Stomach (tissue), 9 donors: ENCODE measurements around the gene NME8. TPM values are rescaled to one million over a fixed set of nuclear protein-coding genes. Genes with fewer than 3 reads are reported as not detected.

Source experiments
- DNase-seq, 2 donors: peaks; one replicate each; pipeline versions ENCODE4 v3.0.0 to v3.0.0-alpha.2; 2013 to 2019
- H3K27ac ChIP-seq, 5 donors: fragments of 200-600 bp in 4 of 5; sonication (generic) in 4 of 5; one replicate each; pipeline ENCODE4 v1.5.1; 2013 to 2019; ENCODE audit warnings: mild to moderate bottlenecking in 1 of 5, moderate library complexity in 1 of 5
- H3K27me3 ChIP-seq, 3 donors: fragments of 200-600 bp; sonication (generic); one replicate each; pipeline ENCODE4 v1.5.1; 2017 to 2019; ENCODE audit warnings: mixed run types in 1 of 3
- H3K36me3 ChIP-seq, 4 donors: fragments of 200-600 bp; sonication (generic); 1 replicate in 3 of 4; 2 replicates in 1 of 4; pipeline ENCODE4 v1.5.1; 2016 to 2019
- H3K4me1 ChIP-seq, 4 donors: fragments of 200-600 bp; sonication (generic); one replicate each; pipeline ENCODE4 v1.5.1; 2016 to 2019
- H3K4me3 ChIP-seq, 4 donors: fragments of 200-600 bp; sonication (generic) in 3 of 4; one replicate each; pipeline ENCODE4 v1.5.1; 2016 to 2019; ENCODE audit warnings: mild to moderate bottlenecking in 1 of 4
- H3K9me3 ChIP-seq, 4 donors: fragments of 200-600 bp; sonication (generic); one replicate each; pipeline ENCODE4 v1.5.1; 2016 to 2019
- EP300 ChIP-seq: sonication (generic); formaldehyde crosslinking; IDR thresholded peaks from one replicate; pipeline ENCODE4 v1.6.1; 2017; ENCODE audit warnings: antibody characterized with exemption
- POLR2A ChIP-seq, 4 donors: fragments of 450-650 bp; IDR thresholded peaks; one replicate each; pipeline ENCODE4 v1.6.1; 2016; ENCODE audit warnings: antibody characterized with exemption in 4 of 4, control low read depth in 2 of 4, mild to moderate bottlenecking in 1 of 4, moderate library complexity in 1 of 4
- POLR2AphosphoS5 ChIP-seq, 3 donors: sonication (generic); formaldehyde crosslinking; IDR thresholded peaks; one replicate each; pipeline ENCODE4 v1.6.1; 2016; ENCODE audit warnings: antibody characterized with exemption in 3 of 3
- WGBS, 5 donors: extraction: QIAGEN DNeasy Blood & Tissue Kit in 3 of 5; methylation state at CpG; one replicate each; pipeline versions ENCODE4 v1.1.5 to v1.1.7; 2013 to 2018; 5-methylcytosine and 5-hydroxymethylcytosine counted together
- intact Hi-C: fragments of 100-400 bp; cut with DNase I; formaldehyde crosslinking; loops from one replicate; pipeline ENCODE4 v1.15.1; 2023; ENCODE audit warnings: low total_unique reads
- polyA plus RNA-seq, 3 donors: library from polyadenylated mRNA; stranded (reverse); fragments of 200-250 nt; gene quantifications; one replicate each; pipeline ENCODE4 v1.2.3, GENCODE V29; 2013
- total RNA-seq, 5 donors: library from RNA; depleted of rRNA; stranded (reverse); fragments of >200 nt; gene quantifications; one replicate each; pipeline versions ENCODE4 v1.1.0 to v1.2.3, GENCODE V29; 2014 to 2016
- TF ChIP-seq, protein P1 (sequence below), 7 experiments: fragments of 450-650 bp in 4 of 7; fragments of 200-600 bp in 3 of 7; sonication (generic) in 3 of 7; IDR thresholded peaks; one replicate each; pipeline ENCODE4 v1.5.1; 2016 to 2019; ENCODE audit warnings: antibody characterized with exemption in 7 of 7, control low read depth in 2 of 7, mild to moderate bottlenecking in 1 of 7
- donor health status: healthy with polysubstance abuse.
- donor health status: Bipolar disorder and iron deficiency.
- donor health status: healthy.

NME8 gene
- total and polyA plus RNA-seq, 8 donors: 0.31 to 14.8 TPM; not detected in 6

DNA sequence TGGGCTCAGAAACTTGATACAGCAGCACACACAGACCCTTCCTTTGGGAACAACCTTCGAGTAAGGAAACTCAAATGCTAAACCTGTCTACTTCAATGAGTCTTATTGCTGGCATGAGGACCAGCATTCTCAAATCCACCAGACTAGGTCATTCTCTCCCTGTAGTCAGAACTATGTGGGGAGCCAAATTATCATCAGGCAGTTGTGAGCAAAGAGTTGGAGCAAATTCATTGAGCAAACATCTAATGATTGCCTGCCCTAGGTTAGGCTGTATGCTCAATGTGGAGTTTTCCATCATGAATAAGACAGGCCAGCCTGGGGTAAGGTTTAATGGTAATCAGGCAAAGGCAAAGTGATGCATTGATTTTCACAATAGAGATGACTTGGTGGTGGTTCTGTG is 75.6 kb downstream of the NME8 start:
- Histone ChIP-seq H3K9me3 (peaks cover 6 to 16% (median 12%) of the 10 kb centered on the region in 4 donors), H3K27ac (no peak overlapping the region), H3K36me3 (no peaks in the 10 kb centered on the region), H3K4me1 (peaks cover 0 to 21% (median 15%) of the 10 kb centered on the region in 4 donors), H3K4me3 (no peak overlapping the region), H3K27me3 (peaks cover 0 to 30% (median 8%) of the 10 kb centered on the region in 3 donors)
- WGBS, 5 donors: 41 to 75% (median 69%) methylated on average over 1 of the region's 1 CpG
- DNase-seq: no peak
- intact Hi-C loops: no loop called here
- TF ChIP-seq, protein P1, sequence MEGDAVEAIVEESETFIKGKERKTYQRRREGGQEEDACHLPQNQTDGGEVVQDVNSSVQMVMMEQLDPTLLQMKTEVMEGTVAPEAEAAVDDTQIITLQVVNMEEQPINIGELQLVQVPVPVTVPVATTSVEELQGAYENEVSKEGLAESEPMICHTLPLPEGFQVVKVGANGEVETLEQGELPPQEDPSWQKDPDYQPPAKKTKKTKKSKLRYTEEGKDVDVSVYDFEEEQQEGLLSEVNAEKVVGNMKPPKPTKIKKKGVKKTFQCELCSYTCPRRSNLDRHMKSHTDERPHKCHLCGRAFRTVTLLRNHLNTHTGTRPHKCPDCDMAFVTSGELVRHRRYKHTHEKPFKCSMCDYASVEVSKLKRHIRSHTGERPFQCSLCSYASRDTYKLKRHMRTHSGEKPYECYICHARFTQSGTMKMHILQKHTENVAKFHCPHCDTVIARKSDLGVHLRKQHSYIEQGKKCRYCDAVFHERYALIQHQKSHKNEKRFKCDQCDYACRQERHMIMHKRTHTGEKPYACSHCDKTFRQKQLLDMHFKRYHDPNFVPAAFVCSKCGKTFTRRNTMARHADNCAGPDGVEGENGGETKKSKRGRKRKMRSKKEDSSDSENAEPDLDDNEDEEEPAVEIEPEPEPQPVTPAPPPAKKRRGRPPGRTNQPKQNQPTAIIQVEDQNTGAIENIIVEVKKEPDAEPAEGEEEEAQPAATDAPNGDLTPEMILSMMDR (IDR thresholded peaks at IDR 0.05): no peak
- TF ChIP-seq EP300: no peak
- TF ChIP-seq POLR2AphosphoS5 (IDR thresholded peaks at IDR 0.05): no peak
- no peak for TF ChIP-seq POLR2A (IDR thresholded peaks at IDR 0.05)

DNA sequence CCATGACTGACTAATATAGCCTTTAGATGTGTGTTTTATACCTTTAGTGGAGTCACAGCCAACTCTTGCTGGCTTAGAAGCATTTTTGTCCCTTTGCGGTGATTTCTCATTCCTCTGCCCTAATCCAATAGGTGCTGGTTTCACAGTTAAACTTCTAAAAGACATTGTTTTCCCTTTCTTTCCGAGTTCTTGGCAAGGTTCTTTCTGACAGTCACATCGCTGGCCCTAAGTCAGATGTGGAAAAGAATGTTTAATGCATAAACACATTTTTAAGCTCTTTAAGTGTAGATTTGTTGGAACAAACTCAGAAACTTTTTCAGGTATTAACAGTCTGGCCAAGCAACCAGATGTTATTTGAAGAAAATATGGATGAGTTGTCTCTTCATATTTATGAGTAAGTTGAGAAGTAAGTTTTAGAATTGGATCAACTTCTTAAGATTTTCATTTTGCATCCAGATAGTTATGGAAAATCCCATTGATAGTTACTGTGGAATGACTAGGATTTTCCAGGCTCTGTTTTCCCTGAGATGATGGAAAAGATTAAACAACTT is 76.2 kb downstream of the NME8 start:
- TF ChIP-seq, protein P1 (IDR thresholded peaks at IDR 0.05): no peak
- TF ChIP-seq EP300 (no peak), POLR2A (IDR thresholded peaks at IDR 0.05) (no peak), POLR2AphosphoS5 (IDR thresholded peaks at IDR 0.05) (no peak)
- no peak overlapping the region for H3K4me3 ChIP-seq
- H3K27me3 ChIP-seq: peaks cover 0 to 24% (median 8%) of the 10 kb centered on the region in 3 donors
- no peak overlapping the region for H3K27ac ChIP-seq
- DNase-seq: no peak
- peaks cover 6 to 16% (median 12%) of the 10 kb centered on the region in 4 donors for H3K9me3 ChIP-seq
- no peaks in the 10 kb centered on the region for H3K36me3 ChIP-seq
- WGBS, 5 donors: 61 to 78% (median 76%) methylated on average over 3 of the region's 3 CpGs
- peaks cover 0 to 21% (median 15%) of the 10 kb centered on the region in 4 donors for H3K4me1 ChIP-seq
- intact Hi-C loops: no loop called here

DNA sequence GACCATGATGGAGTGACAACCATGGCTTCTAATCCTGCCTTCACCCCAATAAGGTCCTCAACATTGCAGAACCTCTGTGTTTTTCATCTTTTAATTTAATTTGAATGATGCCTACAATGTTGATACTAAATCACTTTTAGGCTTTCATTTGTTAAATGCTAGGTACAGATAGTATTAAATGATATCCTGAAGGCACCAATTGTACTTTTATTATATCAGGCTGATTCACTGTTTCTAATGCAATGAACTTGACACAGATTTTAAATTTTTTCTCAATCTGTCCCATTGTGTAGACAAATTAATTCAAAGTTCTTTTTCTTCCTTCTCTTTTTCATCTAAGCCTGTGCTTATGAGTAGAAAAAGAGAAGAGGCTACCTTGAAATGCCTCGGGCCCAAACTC is 77.2 kb downstream of the NME8 start:
- no peaks in the 10 kb centered on the region for H3K36me3 ChIP-seq
- intact Hi-C loops: no loop called here

DNA sequence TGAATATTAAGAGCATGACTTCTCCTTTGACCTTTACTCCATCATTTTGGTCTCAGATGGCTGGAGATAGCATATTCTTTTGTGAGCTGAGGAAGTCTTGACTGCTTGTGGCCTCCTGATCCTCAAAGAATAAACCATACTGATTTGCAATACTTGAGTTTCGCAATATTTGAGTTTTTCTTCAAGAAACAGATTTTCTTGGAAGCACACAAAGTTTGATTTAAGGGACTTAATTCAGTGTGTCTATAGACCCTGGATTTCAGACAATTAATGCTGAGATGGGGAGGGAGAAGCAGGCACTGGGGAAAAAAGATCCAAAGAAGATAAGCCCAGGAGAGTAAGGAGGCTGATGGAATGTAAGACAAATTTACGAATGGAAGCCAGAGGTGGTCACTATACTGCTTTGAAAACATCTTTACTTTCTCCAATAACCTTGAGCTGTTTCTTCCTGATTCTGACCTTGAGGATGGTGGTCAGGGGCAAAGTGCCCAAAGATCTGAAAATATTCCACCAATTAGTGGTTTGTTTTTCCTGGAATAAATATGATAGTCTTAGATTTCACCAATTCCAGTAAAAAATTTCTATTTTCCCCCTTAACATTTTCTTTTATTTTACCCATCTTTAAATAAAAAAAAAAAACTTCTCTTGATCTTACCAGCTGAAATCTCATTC is 79.5 kb downstream of the NME8 start:
- DNase-seq: no peak
- H3K9me3 ChIP-seq: peaks cover 6 to 16% (median 12%) of the 10 kb centered on the region in 4 donors
- H3K36me3 ChIP-seq: no peaks in the 10 kb centered on the region
- intact Hi-C loops: no loop called here
- no peak overlapping the region for H3K27ac ChIP-seq
- H3K27me3 ChIP-seq: no peaks in the 10 kb centered on the region
- H3K4me1 ChIP-seq: no peaks in the 10 kb centered on the region
- no peak overlapping the region for H3K4me3 ChIP-seq
- TF ChIP-seq, protein P1 (IDR thresholded peaks at IDR 0.05): no peak
- TF ChIP-seq POLR2A (IDR thresholded peaks at IDR 0.05): no peak
- no peak for TF ChIP-seq EP300
- no peak for TF ChIP-seq POLR2AphosphoS5 (IDR thresholded peaks at IDR 0.05)
- 72 to 89% (median 80%) methylated on average over 2 of the region's 2 CpGs for WGBS, 5 donors

More for the DNA sequence above, 77.2 kb downstream of the NME8 start:
- Histone ChIP-seq H3K4me3 (no peak overlapping the region), H3K9me3 (peaks cover 6 to 16% (median 12%) of the 10 kb centered on the region in 4 donors), H3K4me1 (peaks cover 0 to 14% (median 9%) of the 10 kb centered on the region in 4 donors), H3K27me3 (peaks cover 0 to 13% (median 7%) of the 10 kb centered on the region in 3 donors), H3K27ac (no peak overlapping the region)
- 81 to 94% (median 91%) methylated on average over 1 of the region's 1 CpG for WGBS, 5 donors
- TF ChIP-seq, protein P1 (IDR thresholded peaks at IDR 0.05): no peak
- TF ChIP-seq POLR2A (IDR thresholded peaks at IDR 0.05): no peak
- TF ChIP-seq EP300: no peak
- no peak for DNase-seq
